ENCODE data around the gene ARL15. TPM values are rescaled to one million over a fixed set of nuclear protein-coding genes. Genes with fewer than 3 reads are reported as not detected.

The ARL15 gene
- polyA plus RNA-seq, 1 of the 3 experiments (the other 2 are of a cell fraction) = 6.4 TPM

DNA sequence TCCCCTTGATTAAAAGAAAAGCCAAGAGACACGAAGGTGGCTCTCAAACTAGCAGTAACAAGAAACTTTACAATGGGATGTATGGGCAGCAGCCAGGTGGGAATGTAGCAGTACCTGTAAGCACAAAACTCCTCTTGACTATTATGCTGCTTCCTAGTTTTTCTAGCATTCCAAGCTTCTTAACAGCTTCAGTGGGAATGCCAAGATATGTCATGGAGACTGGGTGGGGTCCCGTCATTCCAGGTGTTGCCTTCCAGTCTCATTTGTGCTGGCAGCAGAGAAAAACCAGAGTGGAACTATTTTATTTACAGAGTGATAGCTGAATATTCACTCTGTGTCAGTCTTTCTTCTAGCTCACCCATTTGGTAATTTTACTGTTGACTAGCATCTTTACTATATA is 236.6 kb downstream of the ARL15 start:
- Histone ChIP-seq H3K27me3 (ENCODE audit: insufficient read depth) (no peaks in the 10 kb centered on the region), H3F3A (replicated peaks; ENCODE audit: insufficient read depth) (no peaks in the 10 kb centered on the region), H3K4me2 (no peak overlapping the region), H3K79me2 (ENCODE audit: insufficient read depth) (no peaks in the 10 kb centered on the region), H3K27ac (ENCODE audit: low read depth in 2 of 2, low read length in 1 of 2) (no peak overlapping the region), H3K9me2 (no peaks in the 10 kb centered on the region), H3K9ac (no peak overlapping the region), H2AFZ (ENCODE audit: low read depth) (no peak overlapping the region), H3K4me1 (ENCODE audit: control insufficient read depth in 1 of 2, insufficient read depth in 2 of 2, low read depth in 1 of 2, low read length in 1 of 2) (no peaks in the 10 kb centered on the region), H4K20me1 (ENCODE audit: insufficient read depth) (no peaks in the 10 kb centered on the region), H3K9me3 (no peaks in the 10 kb centered on the region), H3K4me3 (ENCODE audit: low read depth in 2 of 2, low read length in 1 of 2) (no peak overlapping the region), H3K36me3 (replicated peaks in 1 of 2; ENCODE audit: control insufficient read depth in 1 of 2, insufficient read depth in 2 of 2, low read length in 1 of 2) (no peaks in the 10 kb centered on the region)
- WGBS (ENCODE audit: low lambda C conversion rate) = 81% methylated on average over 2 of the region's 2 CpGs
- CTCF ChIA-PET = interaction anchor here (0.7 kb wide), 1 partner anchor 648 kb away, joined by 3 read pairs; no protein-coding TSS in a partner anchor
- DNase-seq = no peak
- POLR2A ChIA-PET = no interaction called here
- TF ChIP-seq POLR2AphosphoS5 (IDR thresholded peaks at IDR 0.05; ENCODE audit: low read depth, low read length) (no peak), TEAD4 (IDR thresholded peaks at IDR 0.05; ENCODE audit: borderline replicate concordance, insufficient read depth) (no peak), GABPA (IDR thresholded peaks at IDR 0.05; ENCODE audit: low read depth) (no peak), SIN3A (IDR thresholded peaks at IDR 0.05; ENCODE audit: borderline replicate concordance, low read depth, low read length) (no peak), MEF2A (IDR thresholded peaks at IDR 0.05; ENCODE audit: borderline replicate concordance, low read depth) (no peak), EP300 (IDR thresholded peaks at IDR 0.05; ENCODE audit: borderline replicate concordance in 1 of 2, low read depth in 1 of 2, low read length in 1 of 2) (no peak), RAD21 (IDR thresholded peaks at IDR 0.05; ENCODE audit: low read length) (no peak), YY1 (IDR thresholded peaks at IDR 0.05; ENCODE audit: low read depth) (no peak), ZBTB33 (IDR thresholded peaks at IDR 0.05; ENCODE audit: borderline replicate concordance, low read depth) (no peak), TCF12 (IDR thresholded peaks at IDR 0.05) (no peak), IRF3 (IDR thresholded peaks at IDR 0.05; ENCODE audit: low read depth, low read length) (no peak)
- TF ChIP-seq, protein P1, sequence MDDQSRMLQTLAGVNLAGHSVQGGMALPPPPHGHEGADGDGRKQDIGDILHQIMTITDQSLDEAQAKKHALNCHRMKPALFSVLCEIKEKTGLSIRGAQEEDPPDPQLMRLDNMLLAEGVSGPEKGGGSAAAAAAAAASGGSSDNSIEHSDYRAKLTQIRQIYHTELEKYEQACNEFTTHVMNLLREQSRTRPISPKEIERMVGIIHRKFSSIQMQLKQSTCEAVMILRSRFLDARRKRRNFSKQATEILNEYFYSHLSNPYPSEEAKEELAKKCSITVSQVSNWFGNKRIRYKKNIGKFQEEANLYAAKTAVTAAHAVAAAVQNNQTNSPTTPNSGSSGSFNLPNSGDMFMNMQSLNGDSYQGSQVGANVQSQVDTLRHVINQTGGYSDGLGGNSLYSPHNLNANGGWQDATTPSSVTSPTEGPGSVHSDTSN (IDR thresholded peaks at IDR 0.05) = no peak
- TF ChIP-seq, protein P2, sequence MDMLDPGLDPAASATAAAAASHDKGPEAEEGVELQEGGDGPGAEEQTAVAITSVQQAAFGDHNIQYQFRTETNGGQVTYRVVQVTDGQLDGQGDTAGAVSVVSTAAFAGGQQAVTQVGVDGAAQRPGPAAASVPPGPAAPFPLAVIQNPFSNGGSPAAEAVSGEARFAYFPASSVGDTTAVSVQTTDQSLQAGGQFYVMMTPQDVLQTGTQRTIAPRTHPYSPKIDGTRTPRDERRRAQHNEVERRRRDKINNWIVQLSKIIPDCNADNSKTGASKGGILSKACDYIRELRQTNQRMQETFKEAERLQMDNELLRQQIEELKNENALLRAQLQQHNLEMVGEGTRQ (IDR thresholded peaks at IDR 0.05; ENCODE audit: borderline replicate concordance, low read depth, low read length) = no peak

All from SK-N-SH (cell line).